Measurements from ENCODE around the gene KRTAP5-6. TPM values are rescaled to one million over a fixed set of nuclear protein-coding genes. Genes with fewer than 3 reads are reported as not detected.
A peak's percentile ranks its signal among the peaks of the same experiment; 100 is the strongest.
"Not testable (repeated sequence)": the region's sequence is repeated elsewhere in the genome, so short reads cannot be mapped to it uniquely, and the experiment has no call there.

KRTAP5-6 gene
- total RNA-seq, 1 donor from 2014 or later = not detected

GRCh38 chr11:1679881-1680280 is 17.1 kb upstream of the KRTAP5-6 start:
- DNase-seq (ENCODE audit: low spot score in 2 of 2, unreplicated experiment in 2 of 2) = no peak
- H3K4me3 Mint-ChIP-seq = no peak overlapping the region

GRCh38 chr11:1682225-1682905 is 14.6 kb upstream of the KRTAP5-6 start:
- Mint-ChIP-seq H3K27me3 (ENCODE audit: low read depth) (peaks cover 12% of the 10 kb centered on the region), H3K4me3 (no peak overlapping the region), H3K9me3 (no peaks in the 10 kb centered on the region), H3K36me3 (no peaks in the 10 kb centered on the region), H3K27ac (peak overlapping the region; percentile 73), H3K4me1 (peaks cover 12% of the 10 kb centered on the region)
- no peak for TF ChIP-seq CTCF (IDR thresholded peaks at IDR 0.05; ENCODE audit: unreplicated experiment)
- DNase-seq (ENCODE audit: low spot score in 2 of 2, unreplicated experiment in 2 of 2) = no peak

More at GRCh38 chr11:1679881-1680280, 17.1 kb upstream of the KRTAP5-6 start:
- Mint-ChIP-seq H3K27ac (no peak overlapping the region), H3K36me3 (no peaks in the 10 kb centered on the region), H3K9me3 (no peaks in the 10 kb centered on the region), H3K4me1 (peaks cover 20% of the 10 kb centered on the region), H3K27me3 (ENCODE audit: low read depth) (peaks cover 26% of the 10 kb centered on the region)
- TF ChIP-seq CTCF (IDR thresholded peaks at IDR 0.05; ENCODE audit: unreplicated experiment) = no peak

GRCh38 chr11:1683216-1683615 is 13.8 kb upstream of the KRTAP5-6 start:
- not testable (repeated sequence) for H3K9me3 Mint-ChIP-seq; H3K4me3 Mint-ChIP-seq; DNase-seq (ENCODE audit: low spot score in 2 of 2, unreplicated experiment in 2 of 2); H3K27me3 Mint-ChIP-seq (ENCODE audit: low read depth); H3K36me3 Mint-ChIP-seq
- Mint-ChIP-seq H3K4me1 (peaks cover 12% of the 10 kb centered on the region), H3K27ac (peak overlapping the region; percentile 73)

- not testable (repeated sequence) for H3K27ac Mint-ChIP-seq; H3K4me3 Mint-ChIP-seq; H3K9me3 Mint-ChIP-seq; H3K36me3 Mint-ChIP-seq; DNase-seq (ENCODE audit: low spot score in 2 of 2, unreplicated experiment in 2 of 2)
- Mint-ChIP-seq H3K27me3 (ENCODE audit: low read depth) (peaks cover 12% of the 10 kb centered on the region), H3K4me1 (peaks cover 12% of the 10 kb centered on the region)
Measured at GRCh38 chr11:1683904-1684572, 13.0 kb upstream of the KRTAP5-6 start.

- peak overlapping the region; percentile 25 for H3K27ac Mint-ChIP-seq
Measured at GRCh38 chr11:1684886-1685874, 11.8 kb upstream of the KRTAP5-6 start.

GRCh38 chr11:1686220-1686619 is 10.8 kb upstream of the KRTAP5-6 start:
- H3K27ac Mint-ChIP-seq; H3K4me3 Mint-ChIP-seq; DNase-seq (ENCODE audit: low spot score in 2 of 2, unreplicated experiment in 2 of 2); H3K9me3 Mint-ChIP-seq; H3K36me3 Mint-ChIP-seq: not testable (repeated sequence)
- Mint-ChIP-seq H3K27me3 (ENCODE audit: low read depth) (peaks cover 20% of the 10 kb centered on the region), H3K4me1 (peaks cover 21% of the 10 kb centered on the region)

More at GRCh38 chr11:1684886-1685874, 11.8 kb upstream of the KRTAP5-6 start:
- Mint-ChIP-seq H3K27me3 (ENCODE audit: low read depth) (peaks cover 16% of the 10 kb centered on the region), H3K4me1 (peaks cover 13% of the 10 kb centered on the region)
- H3K9me3 Mint-ChIP-seq; H3K4me3 Mint-ChIP-seq; H3K36me3 Mint-ChIP-seq; DNase-seq (ENCODE audit: low spot score in 2 of 2, unreplicated experiment in 2 of 2): not testable (repeated sequence)

GRCh38 chr11:1688336-1688947 is 8.6 kb upstream of the KRTAP5-6 start:
- H3K36me3 Mint-ChIP-seq; H3K27ac Mint-ChIP-seq; H3K4me3 Mint-ChIP-seq; DNase-seq (ENCODE audit: low spot score in 2 of 2, unreplicated experiment in 2 of 2); H3K9me3 Mint-ChIP-seq: not testable (repeated sequence)
- Mint-ChIP-seq H3K4me1 (peaks cover 23% of the 10 kb centered on the region), H3K27me3 (ENCODE audit: low read depth) (peaks cover 20% of the 10 kb centered on the region)

- H3K9me3 Mint-ChIP-seq; H3K27ac Mint-ChIP-seq; H3K36me3 Mint-ChIP-seq; H3K4me3 Mint-ChIP-seq; DNase-seq (ENCODE audit: low spot score in 2 of 2, unreplicated experiment in 2 of 2): not testable (repeated sequence)
- Mint-ChIP-seq H3K27me3 (ENCODE audit: low read depth) (peaks cover 20% of the 10 kb centered on the region), H3K4me1 (peaks cover 26% of the 10 kb centered on the region)
Measured at GRCh38 chr11:1689250-1690166, 7.5 kb upstream of the KRTAP5-6 start.

Data from mesothelial cell of epicardium (in vitro differentiated cells).